Peyer's patch (tissue), 4 donors: ENCODE measurements around the gene GRB14. TPM values are rescaled to one million over a fixed set of nuclear protein-coding genes. Genes with fewer than 3 reads are reported as not detected.

ENCODE experiments used
- DNase-seq, 3 donors: peaks; one replicate each; pipeline ENCODE4 v3.0.0-alpha.2; 2017 to 2019
- H3K27ac ChIP-seq, 4 donors: fragments of 200-600 bp; sonication (generic); one replicate each; pipeline ENCODE4 v1.5.1; 2016 to 2019
- H3K27me3 ChIP-seq, 2 donors: fragments of 200-600 bp; sonication (generic); one replicate each; pipeline ENCODE4 v1.5.1; 2019
- H3K36me3 ChIP-seq, 3 donors: fragments of 200-600 bp; sonication (generic); one replicate each; pipeline ENCODE4 v1.5.1; 2016 to 2019
- H3K4me1 ChIP-seq, 4 donors: fragments of 200-600 bp; sonication (generic); one replicate each; pipeline ENCODE4 v1.5.1; 2016 to 2019
- H3K4me3 ChIP-seq, 4 donors: fragments of 200-600 bp; sonication (generic); 1 replicate in 3 of 4; 2 replicates in 1 of 4; pipeline ENCODE4 v1.5.1; 2016 to 2019; ENCODE audit warnings: mild to moderate bottlenecking in 1 of 4
- H3K9me3 ChIP-seq, 4 donors: fragments of 200-600 bp; sonication (generic); one replicate each; pipeline ENCODE4 v1.5.1; 2016 to 2019; ENCODE audit warnings: mild to moderate bottlenecking in 1 of 4
- POLR2A ChIP-seq, 2 donors: fragments of 450-650 bp; IDR thresholded peaks; one replicate each; pipeline ENCODE4 v1.5.1; 2017; ENCODE audit warnings: antibody characterized with exemption in 2 of 2, mild to moderate bottlenecking in 2 of 2, moderate library complexity in 2 of 2
- total RNA-seq, 4 donors: library from RNA; depleted of rRNA; stranded (reverse); fragments of >200 nt; gene quantifications; one replicate each; pipeline ENCODE4 v1.1.0, GENCODE V29; 2016
- TF ChIP-seq, protein P1 (sequence below), 6 experiments: fragments of 450-650 bp in 4 of 6; fragments of 200-600 bp in 2 of 6; sonication (generic) in 1 of 6; IDR thresholded peaks; one replicate each; pipeline ENCODE4 v1.5.1; 2017 to 2019; ENCODE audit warnings: antibody characterized with exemption in 6 of 6, mild to moderate bottlenecking in 3 of 6, moderate library complexity in 1 of 6

GRB14 gene
- total RNA-seq, 4 donors from 2014 or later, result 1.1 to 3.1 (median 2.1) TPM

DNA sequence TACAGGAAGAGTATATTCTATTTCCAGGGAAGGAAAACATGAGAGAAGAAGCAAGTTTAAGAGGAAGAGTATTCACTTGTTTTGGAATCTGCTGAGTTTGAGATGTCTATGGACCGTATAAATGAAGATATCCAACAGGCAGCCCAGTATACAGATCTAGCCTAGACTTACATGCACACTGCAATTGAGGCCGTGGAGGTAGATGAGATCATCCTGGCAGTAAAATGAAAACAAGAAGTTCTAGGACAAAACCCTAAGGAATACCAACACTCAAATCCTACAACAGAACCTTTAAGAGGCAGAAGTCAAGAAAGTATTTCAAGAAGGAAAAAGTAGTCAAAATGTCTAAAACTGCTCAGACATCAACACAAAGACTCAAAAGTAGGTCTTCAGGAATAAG lies 16.0 kb downstream of the GRB14 start:
- H3K9me3 ChIP-seq, result no peaks in the 10 kb centered on the region
- no peak overlapping the region for H3K4me3 ChIP-seq
- H3K27ac ChIP-seq, result no peak overlapping the region
- no peaks in the 10 kb centered on the region for H3K4me1 ChIP-seq
- TF ChIP-seq POLR2A (IDR thresholded peaks at IDR 0.05), result no peak
- TF ChIP-seq, protein P1, sequence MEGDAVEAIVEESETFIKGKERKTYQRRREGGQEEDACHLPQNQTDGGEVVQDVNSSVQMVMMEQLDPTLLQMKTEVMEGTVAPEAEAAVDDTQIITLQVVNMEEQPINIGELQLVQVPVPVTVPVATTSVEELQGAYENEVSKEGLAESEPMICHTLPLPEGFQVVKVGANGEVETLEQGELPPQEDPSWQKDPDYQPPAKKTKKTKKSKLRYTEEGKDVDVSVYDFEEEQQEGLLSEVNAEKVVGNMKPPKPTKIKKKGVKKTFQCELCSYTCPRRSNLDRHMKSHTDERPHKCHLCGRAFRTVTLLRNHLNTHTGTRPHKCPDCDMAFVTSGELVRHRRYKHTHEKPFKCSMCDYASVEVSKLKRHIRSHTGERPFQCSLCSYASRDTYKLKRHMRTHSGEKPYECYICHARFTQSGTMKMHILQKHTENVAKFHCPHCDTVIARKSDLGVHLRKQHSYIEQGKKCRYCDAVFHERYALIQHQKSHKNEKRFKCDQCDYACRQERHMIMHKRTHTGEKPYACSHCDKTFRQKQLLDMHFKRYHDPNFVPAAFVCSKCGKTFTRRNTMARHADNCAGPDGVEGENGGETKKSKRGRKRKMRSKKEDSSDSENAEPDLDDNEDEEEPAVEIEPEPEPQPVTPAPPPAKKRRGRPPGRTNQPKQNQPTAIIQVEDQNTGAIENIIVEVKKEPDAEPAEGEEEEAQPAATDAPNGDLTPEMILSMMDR (IDR thresholded peaks at IDR 0.05), result no peak
- H3K27me3 ChIP-seq, result no peaks in the 10 kb centered on the region
- H3K36me3 ChIP-seq, result no peaks in the 10 kb centered on the region
- no peak for DNase-seq

DNA sequence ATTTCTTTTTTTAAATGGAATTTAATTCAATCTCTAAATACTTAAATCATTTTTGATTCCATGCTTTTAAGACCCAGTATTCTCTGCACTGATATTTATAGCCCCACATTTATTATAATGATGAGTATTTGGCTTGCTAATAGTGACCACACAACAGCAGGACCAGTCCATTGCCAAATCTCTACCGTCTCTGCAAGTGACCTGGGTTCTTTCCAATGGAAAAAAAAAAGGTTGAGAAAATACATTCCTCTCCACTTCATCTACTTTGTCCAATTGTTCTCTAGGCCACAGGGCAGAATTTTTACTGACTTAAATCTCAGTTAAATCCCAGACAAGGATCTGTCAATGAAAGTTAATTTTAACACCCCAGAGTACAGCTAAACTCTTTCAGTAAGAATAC lies 20.5 kb downstream of the GRB14 start:
- Histone ChIP-seq H3K36me3 (no peaks in the 10 kb centered on the region), H3K27me3 (no peaks in the 10 kb centered on the region), H3K4me1 (no peaks in the 10 kb centered on the region), H3K9me3 (no peaks in the 10 kb centered on the region), H3K27ac (no peak overlapping the region), H3K4me3 (no peak overlapping the region)
- TF ChIP-seq POLR2A (IDR thresholded peaks at IDR 0.05), result no peak
- TF ChIP-seq, protein P1 (IDR thresholded peaks at IDR 0.05), result no peak
- DNase-seq, result no peak

DNA sequence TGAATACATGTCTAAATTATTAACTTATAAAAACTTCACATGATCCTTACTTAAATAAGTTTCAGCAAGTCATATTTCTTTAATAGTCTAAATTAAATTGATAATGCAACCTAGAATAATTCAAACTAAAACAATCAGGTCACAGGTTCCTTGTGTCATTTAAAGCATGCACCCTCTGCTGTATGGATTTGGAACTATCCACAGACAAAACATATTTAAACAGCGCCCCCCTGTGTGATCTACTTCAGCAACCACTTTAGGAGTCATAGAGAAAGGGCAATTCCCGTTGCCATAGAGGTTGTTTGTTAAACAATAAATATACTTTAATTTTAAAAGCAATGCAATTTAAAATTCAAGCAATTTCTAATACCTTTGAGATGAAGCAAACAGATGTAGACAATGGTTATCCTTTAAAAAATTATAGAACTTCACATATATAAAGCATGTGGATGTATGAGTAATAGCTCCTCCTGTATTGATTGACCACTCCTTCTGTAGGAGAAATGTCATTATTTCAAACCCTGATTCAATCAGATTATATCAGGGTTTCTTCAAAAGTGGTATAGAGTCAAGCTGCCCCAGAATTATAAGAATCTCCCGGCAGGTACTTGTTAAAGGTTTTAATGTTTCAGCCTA lies 21.2 kb downstream of the GRB14 start:
- H3K36me3 ChIP-seq, result no peaks in the 10 kb centered on the region
- H3K9me3 ChIP-seq, result no peaks in the 10 kb centered on the region

DNA sequence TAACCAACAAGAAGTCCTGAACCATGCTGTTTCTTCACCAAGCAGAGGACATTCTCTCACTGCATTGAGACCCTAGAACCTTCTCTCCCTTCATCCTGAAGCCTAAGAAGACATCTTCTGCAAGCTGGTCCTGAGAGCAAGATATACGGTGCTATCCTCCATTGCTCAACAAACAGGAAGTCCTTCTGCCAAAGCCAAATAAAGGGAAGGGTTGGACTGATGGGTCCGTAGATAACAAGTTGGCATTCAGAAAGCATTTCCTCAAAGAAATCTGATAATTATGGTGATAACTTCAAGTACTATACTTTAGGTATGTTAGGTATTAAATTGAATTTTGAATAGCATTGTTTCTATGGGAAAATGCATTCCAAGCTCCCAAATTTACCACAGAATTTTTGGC lies 23.3 kb downstream of the GRB14 start:
- no peak overlapping the region for H3K27ac ChIP-seq
- H3K4me1 ChIP-seq, result no peaks in the 10 kb centered on the region
- no peak overlapping the region for H3K4me3 ChIP-seq
- H3K9me3 ChIP-seq, result no peaks in the 10 kb centered on the region
- TF ChIP-seq POLR2A (IDR thresholded peaks at IDR 0.05), result no peak
- TF ChIP-seq, protein P1 (IDR thresholded peaks at IDR 0.05), result no peak
- no peak for DNase-seq
- H3K27me3 ChIP-seq, result no peaks in the 10 kb centered on the region
- H3K36me3 ChIP-seq, result no peaks in the 10 kb centered on the region

More for the DNA sequence above, 21.2 kb downstream of the GRB14 start:
- TF ChIP-seq POLR2A (IDR thresholded peaks at IDR 0.05), result no peak
- TF ChIP-seq, protein P1 (IDR thresholded peaks at IDR 0.05), result peak in 5 of 6 experiments; percentile 4 to 80 (median 78)
- Histone ChIP-seq H3K4me1 (no peaks in the 10 kb centered on the region), H3K4me3 (no peak overlapping the region), H3K27ac (no peak overlapping the region), H3K27me3 (no peaks in the 10 kb centered on the region)
- DNase-seq, result peak in 1 of 3 donors; percentile 46

DNA sequence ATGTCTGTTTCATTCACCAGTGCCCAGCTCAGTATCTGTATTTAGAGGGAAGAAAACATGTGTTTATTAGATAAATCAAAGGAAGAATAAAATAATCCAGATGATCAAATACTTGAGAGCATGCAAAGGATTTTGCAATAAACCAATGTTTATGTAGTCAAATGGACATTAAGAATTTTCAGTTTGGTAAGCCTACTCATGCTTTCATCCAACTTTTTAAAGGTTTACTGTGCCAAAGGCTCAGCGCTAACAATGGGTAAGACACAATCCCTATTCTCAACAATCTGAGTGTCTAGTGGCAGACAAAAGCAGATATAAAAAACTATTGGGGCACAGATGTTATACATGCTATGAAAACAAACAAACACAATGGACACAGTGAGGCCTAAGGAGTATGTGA lies 26.3 kb downstream of the GRB14 start:
- no peak for DNase-seq
- Histone ChIP-seq H3K9me3 (no peaks in the 10 kb centered on the region), H3K4me3 (no peak overlapping the region), H3K4me1 (no peaks in the 10 kb centered on the region), H3K27ac (no peak overlapping the region), H3K36me3 (no peaks in the 10 kb centered on the region), H3K27me3 (no peaks in the 10 kb centered on the region)
- no peak for TF ChIP-seq POLR2A (IDR thresholded peaks at IDR 0.05)
- TF ChIP-seq, protein P1 (IDR thresholded peaks at IDR 0.05), result no peak

DNA sequence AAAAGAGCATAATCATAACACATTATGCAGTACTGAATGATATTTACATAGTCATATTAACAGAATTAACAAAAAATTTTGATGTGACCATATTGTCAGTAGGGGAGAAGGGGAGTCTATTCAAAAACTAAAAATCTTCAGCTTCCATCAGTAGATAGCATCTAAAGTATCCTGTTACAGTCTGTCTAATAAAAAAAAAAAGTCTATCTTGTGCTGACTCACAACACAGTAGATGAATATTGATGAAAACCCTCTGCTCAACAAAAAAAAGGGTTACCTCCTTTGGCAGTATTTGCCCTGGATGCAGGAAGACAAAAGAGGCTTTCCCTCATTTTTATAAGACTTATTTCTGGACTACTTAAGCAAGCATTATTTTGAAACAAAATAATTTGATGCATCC lies 27.3 kb downstream of the GRB14 start:
- H3K27ac ChIP-seq, result no peak overlapping the region
- H3K4me1 ChIP-seq, result no peaks in the 10 kb centered on the region
- no peak for DNase-seq
- no peaks in the 10 kb centered on the region for H3K27me3 ChIP-seq
- H3K4me3 ChIP-seq, result no peak overlapping the region
- no peaks in the 10 kb centered on the region for H3K9me3 ChIP-seq
- H3K36me3 ChIP-seq, result no peaks in the 10 kb centered on the region
- no peak for TF ChIP-seq POLR2A (IDR thresholded peaks at IDR 0.05)
- TF ChIP-seq, protein P1 (IDR thresholded peaks at IDR 0.05), result no peak
